ENCODE results near the gene BRIP1.
"Not testable (repeated sequence)": the region's sequence is repeated elsewhere in the genome, so short reads cannot be mapped to it uniquely, and the experiment has no call there.

Gene BRIP1

GRCh38 chr17:61862975-61863800, at the start of gene BRIP1:
BRIP1 (minus strand) TSS chr17:61863528; CDS start chr17:61861539, 1,989 bp downstream.
- peak; percentile 95 for DNase-seq (ENCODE audit: low spot score)

GRCh38 chr17:61908292-61909037, 45.1 kb upstream of the BRIP1 start:
- DNase-seq (ENCODE audit: low spot score) = no peak

- no peak for DNase-seq (ENCODE audit: low spot score)
Measured at GRCh38 chr17:61907361-61907760, 44.0 kb upstream of the BRIP1 start.

- peak; percentile 24 for DNase-seq (ENCODE audit: low spot score)
Measured at GRCh38 chr17:61904094-61904710, 40.9 kb upstream of the BRIP1 start.

- no peak for DNase-seq (ENCODE audit: low spot score)
Measured at GRCh38 chr17:61903251-61903650, 39.9 kb upstream of the BRIP1 start.

- DNase-seq (ENCODE audit: low spot score) = no peak
Measured at GRCh38 chr17:61897548-61898180, 34.3 kb upstream of the BRIP1 start.

GRCh38 chr17:61895391-61895790, 32.1 kb upstream of the BRIP1 start:
- no peak for DNase-seq (ENCODE audit: low spot score)

GRCh38 chr17:61894310-61894709, 31.0 kb upstream of the BRIP1 start:
- DNase-seq (ENCODE audit: low spot score) = not testable (repeated sequence)

- DNase-seq (ENCODE audit: low spot score) = not testable (repeated sequence)
Measured at GRCh38 chr17:61887733-61888132, 24.4 kb upstream of the BRIP1 start.

GRCh38 chr17:61885865-61886264, 22.5 kb upstream of the BRIP1 start:
- not testable (repeated sequence) for DNase-seq (ENCODE audit: low spot score)

GRCh38 chr17:61884864-61885263, 21.5 kb upstream of the BRIP1 start:
- no peak for DNase-seq (ENCODE audit: low spot score)

GRCh38 chr17:61880589-61881102, 17.3 kb upstream of the BRIP1 start:
- no peak for DNase-seq (ENCODE audit: low spot score)

GRCh38 chr17:61878984-61879612, 15.8 kb upstream of the BRIP1 start:
- DNase-seq (ENCODE audit: low spot score) = no peak

- no peak for DNase-seq (ENCODE audit: low spot score)
Measured at GRCh38 chr17:61878520-61878919, 15.2 kb upstream of the BRIP1 start.

GRCh38 chr17:61877837-61878236, 14.5 kb upstream of the BRIP1 start:
- DNase-seq (ENCODE audit: low spot score) = no peak

GRCh38 chr17:61875804-61876203, 12.5 kb upstream of the BRIP1 start:
- no peak for DNase-seq (ENCODE audit: low spot score)

GRCh38 chr17:61875285-61875684, 12.0 kb upstream of the BRIP1 start:
- no peak for DNase-seq (ENCODE audit: low spot score)

- DNase-seq (ENCODE audit: low spot score) = no peak
Measured at GRCh38 chr17:61874075-61874474, 10.7 kb upstream of the BRIP1 start.

GRCh38 chr17:61872099-61872498, 8.8 kb upstream of the BRIP1 start:
- no peak for DNase-seq (ENCODE audit: low spot score)

GRCh38 chr17:61869138-61869537, 5.8 kb upstream of the BRIP1 start:
- DNase-seq (ENCODE audit: low spot score) = no peak

- DNase-seq (ENCODE audit: low spot score) = no peak
Measured at GRCh38 chr17:61868074-61868473, 4.7 kb upstream of the BRIP1 start.

GRCh38 chr17:61867033-61867432, 3.7 kb upstream of the BRIP1 start:
- DNase-seq (ENCODE audit: low spot score) = no peak

Data from hepatic stellate cell (primary cell).